Measurements from ENCODE around the gene HOXC11. TPM values are rescaled to one million over a fixed set of nuclear protein-coding genes. Genes with fewer than 3 reads are reported as not detected.

Gene HOXC11
- total and polyA plus RNA-seq, 10 of the 15 experiments (the other 5 are each of a cell fraction or from before 2014, with no cell fraction given), result not detected

- intact Hi-C loops (cut with micrococcal nuclease; ENCODE audit: unreplicated experiment), result loop anchor here (5.0 to 10.0 kb wide), 3 partner anchors 193 to 283 kb away; no protein-coding TSS in a partner anchor
- BruUV-seq (replicated peaks), result no TSS peak
- no peaks in the 10 kb centered on the region for H3K9me3 ChIP-seq (replicated peaks; ENCODE audit: control insufficient read depth, insufficient read depth, low read length)
These were observed 14.9 kb downstream of the HOXC11 start for GRCh38 chr12:53987787-53988230.

More at GRCh38 chr12:53987787-53988230, 14.9 kb downstream of the HOXC11 start:
- ChIA-PET POLR2A (interaction anchor here (0.6 kb wide), 1 partner anchor 25 kb away, joined by 5 read pairs; no protein-coding TSS in a partner anchor), CTCF (interaction anchor here (0.6 to 5.5 kb wide), 14 partner anchors 12 to 287 kb away, joined by 3 to 54 read pairs (median 6); partner anchors contain the start of gene HOXC9), SMC1A (ENCODE audit: uncharacterized antibody, unreplicated experiment) (interaction anchor here (0.6 to 4.5 kb wide), 10 partner anchors 8 to 231 kb away, joined by 3 to 29 read pairs (median 3); no protein-coding TSS in a partner anchor), RAD21 (ENCODE audit: unreplicated experiment) (interaction anchor here (0.8 to 2.2 kb wide), 5 partner anchors 10 to 220 kb away, joined by 3 to 7 read pairs (median 4); partner anchors contain the start of genes HOXC5 and SMUG1)
- no peaks in the 10 kb centered on the region for H3K36me3 ChIP-seq (ENCODE audit: control insufficient read depth in 2 of 2, insufficient read depth in 2 of 2, low read length in 1 of 2)
- H3K9ac ChIP-seq (ENCODE audit: control insufficient read depth, insufficient read depth, low read length), result no peak overlapping the region
- FAIRE-seq, result no peak
- DNase-seq (ENCODE audit: low read depth, low spot score), result no peak
- peaks cover 15% of the 10 kb centered on the region for H3K4me1 ChIP-seq (ENCODE audit: control insufficient read depth, insufficient read depth, low read length)
- in situ Hi-C loops (cut with MboI), result no loop called here
- H3K4me2 ChIP-seq (ENCODE audit: control insufficient read depth, insufficient read depth), result no peak overlapping the region
- H3K27ac ChIP-seq (ENCODE audit: control insufficient read depth, insufficient read depth), result no peak overlapping the region
- no peak overlapping the region for H2AFZ ChIP-seq (ENCODE audit: control insufficient read depth, low read depth, low read length)
- TF ChIP-seq KDM1A (IDR thresholded peaks at IDR 0.05; ENCODE audit: borderline replicate concordance) (no peak), MAX (IDR thresholded peaks at IDR 0.05; ENCODE audit: low read depth, low read length) (no peak), MYC (IDR thresholded peaks at IDR 0.05; ENCODE audit: insufficient read depth, insufficient read length, insufficient replicate concordance, low read length, severe bottlenecking) (no peak), POLR2AphosphoS2 (IDR thresholded peaks at IDR 0.05; ENCODE audit: low read depth, low read length) (no peak), SIN3A (IDR thresholded peaks at IDR 0.05; ENCODE audit: low read depth, low read length) (no peak), RB1 (IDR thresholded peaks at IDR 0.05; ENCODE audit: borderline replicate concordance) (no peak), TCF3 (IDR thresholded peaks at IDR 0.05; ENCODE audit: borderline replicate concordance, insufficient read depth, low read depth, low read length) (no peak), IRF5 (IDR thresholded peaks at IDR 0.05; ENCODE audit: borderline replicate concordance) (no peak), MEF2B (IDR thresholded peaks at IDR 0.05; ENCODE audit: partially characterized antibody, poor library complexity, severe bottlenecking) (no peak), HDAC6 (IDR thresholded peaks at IDR 0.05; ENCODE audit: unreplicated experiment) (no peak), ZSCAN29 (IDR thresholded peaks at IDR 0.05) (no peak), SUZ12 (IDR thresholded peaks at IDR 0.05; ENCODE audit: unreplicated experiment) (no peak), ZNF217 (IDR thresholded peaks at IDR 0.05) (no peak), EZH2 (IDR thresholded peaks at IDR 0.05; ENCODE audit: borderline replicate concordance, control insufficient read depth, low read depth, low read length) (no peak), CHD1 (IDR thresholded peaks at IDR 0.05; ENCODE audit: low read depth, low read length) (no peak), TAF1 (IDR thresholded peaks at IDR 0.05; ENCODE audit: borderline replicate concordance, low read depth, low read length) (no peak)
- 0% methylated on average over 4 of the region's 4 CpGs for WGBS (ENCODE audit: insufficient coverage, insufficient replicate concordance, low lambda C conversion rate, missing lambda C conversion rate)
- H3K4me3 ChIP-seq, result no peak overlapping the region
- no peaks in the 10 kb centered on the region for H3K79me2 ChIP-seq (ENCODE audit: control insufficient read depth, insufficient read depth, low read length)
- ATAC-seq, result no peak
- H3K27me3 ChIP-seq (replicated peaks in 1 of 2; ENCODE audit: control insufficient read depth in 2 of 2, insufficient read depth in 2 of 2, low read length in 1 of 2), result peaks cover 32 to 55% of the 10 kb centered on the region in 2 experiments
- peaks cover 3% of the 10 kb centered on the region; the same call in 1 of the 2 replicates for H4K20me1 ChIP-seq (ENCODE audit: control insufficient read depth, insufficient read depth)

Data from GM12878 (cell line).